ENCODE results near the gene GPRC5A. TPM values are rescaled to one million over a fixed set of nuclear protein-coding genes. Genes with fewer than 3 reads are reported as not detected.

GPRC5A gene
- total and polyA plus RNA-seq, 2 donors (not counting 3 experiments of a cell fraction or from before 2014, with no cell fraction given) = 22.7 to 86.4 TPM

GRCh38 chr12:12885096-12885792 lies 6.1 kb upstream of the GPRC5A start:
- Histone ChIP-seq H2AFZ (ENCODE audit: low read depth, low read length) (no peak overlapping the region), H3K9me3 (replicated peaks; ENCODE audit: control insufficient read depth, insufficient read depth, low read length) (no peaks in the 10 kb centered on the region), H3K27me3 (ENCODE audit: control insufficient read depth in 2 of 2, insufficient read depth in 2 of 2, low read length in 2 of 2) (no peaks in the 10 kb centered on the region), H4K20me1 (replicated peaks; ENCODE audit: control insufficient read depth, extremely low read depth, insufficient read depth, low read length) (no peaks in the 10 kb centered on the region), H3K4me1 (ENCODE audit: control insufficient read depth, extremely low read depth, insufficient read depth, low read length) (peaks cover 32% of the 10 kb centered on the region), H3K9me1 (replicated peaks; ENCODE audit: control insufficient read depth, extremely low read depth, insufficient read depth, low read length) (no peaks in the 10 kb centered on the region), H3K9ac (replicated peaks; ENCODE audit: extremely low read depth, insufficient read depth, low read length) (no peak overlapping the region), H3K79me2 (ENCODE audit: control insufficient read depth, insufficient read depth, low read length) (no peaks in the 10 kb centered on the region), H3K4me3 (replicated peaks in 1 of 3; ENCODE audit: insufficient read depth in 1 of 3, low read depth in 1 of 3, low read length in 3 of 3) (no peak overlapping the region), H3K36me3 (ENCODE audit: control insufficient read depth in 2 of 2, extremely low read depth in 1 of 2, insufficient read depth in 2 of 2, low read length in 2 of 2) (no peaks in the 10 kb centered on the region), H3K27ac (ENCODE audit: insufficient read depth, low read depth, low read length) (no peak overlapping the region), H3K4me2 (ENCODE audit: insufficient read depth, low read length) (no peak overlapping the region)
- no peak for TF ChIP-seq FOS (IDR thresholded peaks at IDR 0.05; ENCODE audit: borderline replicate concordance, insufficient read depth, low read length)
- no peak for TF ChIP-seq MYC (IDR thresholded peaks at IDR 0.05; ENCODE audit: low read depth, low read length)
- no peak for TF ChIP-seq MAX (IDR thresholded peaks at IDR 0.05; ENCODE audit: insufficient read depth, insufficient read length)
- no peak for TF ChIP-seq JUN (IDR thresholded peaks at IDR 0.05; ENCODE audit: borderline replicate concordance, insufficient read depth, insufficient read length, low read depth)
- TF ChIP-seq EZH2 (IDR thresholded peaks at IDR 0.05; ENCODE audit: borderline replicate concordance, low read depth, low read length, severe bottlenecking) = no peak
- TF ChIP-seq CTCF (IDR thresholded peaks at IDR 0.05; ENCODE audit: extremely low read depth in 1 of 2, insufficient read depth in 1 of 2, low read depth in 1 of 2, low read length in 2 of 2) = no peak
- TF ChIP-seq POLR2A (IDR thresholded peaks at IDR 0.05; ENCODE audit: low read depth, low read length) = no peak
- no peak for TF ChIP-seq GATA2 (IDR thresholded peaks at IDR 0.05; ENCODE audit: insufficient read depth, insufficient read length, low read depth, low read length)
- no peak for TF ChIP-seq POLR2AphosphoS5 (IDR thresholded peaks at IDR 0.05; ENCODE audit: insufficient read depth, low read depth, low read length)
- DNase-seq (ENCODE audit: low read depth, low spot score) = no peak
- intact Hi-C loops (cut with micrococcal nuclease) (no loop called here), dilution Hi-C loops (cut with MboI; ENCODE audit: extremely low pct_ligation_motif_present, low sequenced_read_pairs) (no loop called here)
- FAIRE-seq = no peak
- POLR2A ChIA-PET = no interaction called here
- BruUV-seq (replicated peaks) = no TSS peak
- CTCF ChIA-PET = no interaction called here
